Breast epithelium (tissue), 4 donors: ENCODE measurements around the gene C11orf24. TPM values are rescaled to one million over a fixed set of nuclear protein-coding genes. Genes with fewer than 3 reads are reported as not detected.
A peak's percentile ranks its signal among the peaks of the same experiment; 100 is the strongest.

ENCODE experiments used
- DNase-seq, 2 donors: peaks; one replicate each; pipeline ENCODE4 v3.0.0-alpha.2; 2019; ENCODE audit warnings: low spot score in 2 of 2
- H3K27ac ChIP-seq, 2 donors: fragments of 200-600 bp; sonication (generic) in 1 of 2; one replicate each; pipeline ENCODE4 v1.5.1; 2016 to 2019; ENCODE audit warnings: mild to moderate bottlenecking in 1 of 2
- H3K27me3 ChIP-seq, 2 donors: fragments of 200-600 bp; sonication (generic) in 1 of 2; one replicate each; pipeline versions ENCODE4 v1.5.1 to v1.6.0; 2017 to 2019; ENCODE audit warnings: control low read depth in 1 of 2, mild to moderate bottlenecking in 1 of 2
- H3K36me3 ChIP-seq: fragments of 200-600 bp; one replicate; pipeline ENCODE4 v1.5.1; 2019
- H3K4me1 ChIP-seq, 2 donors: fragments of 200-600 bp; sonication (generic); one replicate each; pipeline ENCODE4 v1.5.1; 2016 to 2019; ENCODE audit warnings: control low read depth in 1 of 2
- H3K4me3 ChIP-seq, 3 donors: fragments of 200-600 bp; sonication (generic); 1 replicate in 2 of 3; 2 replicates in 1 of 3; pipeline ENCODE4 v1.5.1; 2016 to 2019; ENCODE audit warnings: mild to moderate bottlenecking in 3 of 3, moderate library complexity in 2 of 3
- H3K9me3 ChIP-seq, 2 donors: fragments of 200-600 bp; sonication (generic) in 1 of 2; one replicate each; pipeline ENCODE4 v1.5.1; 2016 to 2019; ENCODE audit warnings: control low read depth in 1 of 2
- POLR2A ChIP-seq: fragments of 450-650 bp; IDR thresholded peaks from one replicate; pipeline ENCODE4 v1.6.1; 2016; ENCODE audit warnings: antibody characterized with exemption, mild to moderate bottlenecking, moderate library complexity
- POLR2AphosphoS5 ChIP-seq, 3 donors: sonication (generic); formaldehyde crosslinking; IDR thresholded peaks; one replicate each; pipeline ENCODE4 v1.6.1; 2017; ENCODE audit warnings: antibody characterized with exemption in 3 of 3
- intact Hi-C: fragments of 100-400 bp; cut with DNase I; formaldehyde crosslinking; loops from one replicate; pipeline ENCODE4 v1.15.1; 2023; ENCODE audit warnings: low total_unique reads
- total RNA-seq, 3 donors: library from RNA; depleted of rRNA; stranded (reverse); fragments of >200 nt; gene quantifications; one replicate each; pipeline ENCODE4 v1.1.0, GENCODE V29; 2016
- TF ChIP-seq, protein P1 (sequence below), 3 donors: fragments of 450-650 bp; IDR thresholded peaks; one replicate each; pipeline ENCODE4 v1.5.1; 2016 to 2017; ENCODE audit warnings: antibody characterized with exemption in 3 of 3, mild to moderate bottlenecking in 3 of 3, moderate library complexity in 3 of 3

C11orf24 gene
- total RNA-seq, 3 donors from 2014 or later: 11.4 to 22.7 (median 12.5) TPM

DNA sequence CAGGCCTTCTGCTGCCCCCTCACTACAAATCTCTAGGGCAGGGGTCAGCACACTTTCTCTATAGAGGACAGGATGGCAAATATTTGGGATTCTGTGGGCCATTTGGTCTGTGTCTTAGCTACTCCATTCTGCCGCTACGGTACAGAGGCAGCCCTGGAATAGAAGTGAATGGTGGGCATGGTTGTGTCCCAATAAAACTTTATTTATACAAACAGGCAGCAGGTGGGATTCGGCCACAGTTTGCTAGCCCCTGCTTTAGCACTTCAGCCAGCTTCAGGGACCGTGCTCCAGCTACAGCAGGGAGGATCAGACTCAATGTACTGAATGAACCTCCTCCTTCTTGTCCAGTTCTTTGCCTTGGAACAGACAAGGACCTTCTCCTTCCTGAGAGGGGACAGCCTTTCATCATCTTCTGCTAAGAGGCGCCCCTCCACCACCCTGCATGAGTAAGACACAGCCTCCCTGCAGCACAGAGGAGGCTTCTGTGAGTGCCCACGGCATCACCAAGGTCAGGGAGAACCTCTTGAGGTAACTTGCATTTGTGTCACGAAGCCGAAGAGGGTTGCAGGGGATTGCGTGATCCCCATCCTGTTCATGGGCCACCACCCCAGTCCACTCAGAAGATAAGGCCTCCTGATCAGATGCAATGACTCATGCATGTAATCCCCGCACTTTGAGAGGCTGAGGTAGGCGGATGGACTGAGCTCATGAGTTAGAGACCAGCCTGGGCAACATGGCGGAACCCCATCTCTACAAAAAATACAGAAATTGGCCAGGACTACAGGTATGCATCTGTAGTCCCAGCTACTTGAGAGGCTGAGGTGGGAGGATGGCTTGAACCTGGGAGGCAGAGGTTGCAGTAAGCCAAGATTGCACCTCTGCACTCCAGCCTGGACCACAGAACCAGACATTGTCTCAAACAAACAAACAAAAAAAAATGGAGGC, 4.6 kb downstream of the C11orf24 start:
- H3K4me1 ChIP-seq: peaks cover 4 to 7% of the 10 kb centered on the region in 2 donors
- TF ChIP-seq, protein P1, sequence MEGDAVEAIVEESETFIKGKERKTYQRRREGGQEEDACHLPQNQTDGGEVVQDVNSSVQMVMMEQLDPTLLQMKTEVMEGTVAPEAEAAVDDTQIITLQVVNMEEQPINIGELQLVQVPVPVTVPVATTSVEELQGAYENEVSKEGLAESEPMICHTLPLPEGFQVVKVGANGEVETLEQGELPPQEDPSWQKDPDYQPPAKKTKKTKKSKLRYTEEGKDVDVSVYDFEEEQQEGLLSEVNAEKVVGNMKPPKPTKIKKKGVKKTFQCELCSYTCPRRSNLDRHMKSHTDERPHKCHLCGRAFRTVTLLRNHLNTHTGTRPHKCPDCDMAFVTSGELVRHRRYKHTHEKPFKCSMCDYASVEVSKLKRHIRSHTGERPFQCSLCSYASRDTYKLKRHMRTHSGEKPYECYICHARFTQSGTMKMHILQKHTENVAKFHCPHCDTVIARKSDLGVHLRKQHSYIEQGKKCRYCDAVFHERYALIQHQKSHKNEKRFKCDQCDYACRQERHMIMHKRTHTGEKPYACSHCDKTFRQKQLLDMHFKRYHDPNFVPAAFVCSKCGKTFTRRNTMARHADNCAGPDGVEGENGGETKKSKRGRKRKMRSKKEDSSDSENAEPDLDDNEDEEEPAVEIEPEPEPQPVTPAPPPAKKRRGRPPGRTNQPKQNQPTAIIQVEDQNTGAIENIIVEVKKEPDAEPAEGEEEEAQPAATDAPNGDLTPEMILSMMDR (IDR thresholded peaks at IDR 0.05): no peak
- H3K27me3 ChIP-seq: no peaks in the 10 kb centered on the region
- no peaks in the 10 kb centered on the region for H3K9me3 ChIP-seq
- no peaks in the 10 kb centered on the region for H3K36me3 ChIP-seq
- intact Hi-C loops: no loop called here
- H3K27ac ChIP-seq: no peak overlapping the region
- DNase-seq: peak in 1 of 2 donors; percentile 25
- H3K4me3 ChIP-seq: no peak overlapping the region

DNA sequence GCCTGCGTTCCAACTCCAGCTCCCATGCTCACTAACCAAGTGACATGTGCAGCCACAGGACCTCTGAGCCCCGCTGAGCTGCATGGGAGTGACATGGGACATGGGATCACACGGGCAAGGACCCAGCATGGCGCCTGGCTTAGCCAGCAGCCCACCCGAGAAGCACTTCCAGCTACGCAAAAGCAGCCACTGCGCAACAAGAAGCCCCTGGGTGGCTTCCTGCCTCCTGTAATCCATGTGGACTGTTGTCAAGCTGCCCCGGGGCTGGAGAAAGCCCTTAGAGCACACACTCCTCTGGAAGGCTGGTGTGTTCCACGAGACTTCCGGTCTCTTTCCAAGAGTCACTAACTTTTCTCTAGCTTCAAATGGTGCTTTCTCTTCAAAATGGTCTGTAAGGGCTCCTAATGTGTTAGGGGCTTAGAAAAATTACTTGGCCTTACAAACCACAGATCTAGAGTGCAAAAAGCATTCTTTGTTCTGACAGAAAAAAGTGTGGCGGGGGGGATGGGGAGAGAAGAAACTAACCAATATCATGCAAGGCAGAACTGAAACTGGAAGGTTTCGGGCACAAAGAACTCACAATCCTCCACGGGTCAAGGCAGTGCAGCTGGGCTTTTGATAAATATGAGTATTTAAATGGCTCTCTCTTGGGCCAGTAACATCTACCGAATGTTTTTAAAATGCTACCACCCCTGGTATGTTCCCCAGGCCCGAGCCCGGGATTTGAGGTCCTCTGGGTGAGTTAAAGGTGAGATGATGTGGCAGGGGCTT, 5.5 kb downstream of the C11orf24 start:
- no peaks in the 10 kb centered on the region for H3K27me3 ChIP-seq
- H3K9me3 ChIP-seq: no peaks in the 10 kb centered on the region
- TF ChIP-seq POLR2A: no peak
- TF ChIP-seq POLR2AphosphoS5 (IDR thresholded peaks at IDR 0.05): no peak
- TF ChIP-seq, protein P1 (IDR thresholded peaks at IDR 0.05): no peak
- H3K27ac ChIP-seq: no peak overlapping the region
- no peaks in the 10 kb centered on the region for H3K36me3 ChIP-seq
- no peak overlapping the region for H3K4me3 ChIP-seq
- peak in 1 of 2 donors; percentile 14 for DNase-seq
- intact Hi-C loops: no loop called here
- H3K4me1 ChIP-seq: peaks cover 4 to 7% of the 10 kb centered on the region in 2 donors

DNA sequence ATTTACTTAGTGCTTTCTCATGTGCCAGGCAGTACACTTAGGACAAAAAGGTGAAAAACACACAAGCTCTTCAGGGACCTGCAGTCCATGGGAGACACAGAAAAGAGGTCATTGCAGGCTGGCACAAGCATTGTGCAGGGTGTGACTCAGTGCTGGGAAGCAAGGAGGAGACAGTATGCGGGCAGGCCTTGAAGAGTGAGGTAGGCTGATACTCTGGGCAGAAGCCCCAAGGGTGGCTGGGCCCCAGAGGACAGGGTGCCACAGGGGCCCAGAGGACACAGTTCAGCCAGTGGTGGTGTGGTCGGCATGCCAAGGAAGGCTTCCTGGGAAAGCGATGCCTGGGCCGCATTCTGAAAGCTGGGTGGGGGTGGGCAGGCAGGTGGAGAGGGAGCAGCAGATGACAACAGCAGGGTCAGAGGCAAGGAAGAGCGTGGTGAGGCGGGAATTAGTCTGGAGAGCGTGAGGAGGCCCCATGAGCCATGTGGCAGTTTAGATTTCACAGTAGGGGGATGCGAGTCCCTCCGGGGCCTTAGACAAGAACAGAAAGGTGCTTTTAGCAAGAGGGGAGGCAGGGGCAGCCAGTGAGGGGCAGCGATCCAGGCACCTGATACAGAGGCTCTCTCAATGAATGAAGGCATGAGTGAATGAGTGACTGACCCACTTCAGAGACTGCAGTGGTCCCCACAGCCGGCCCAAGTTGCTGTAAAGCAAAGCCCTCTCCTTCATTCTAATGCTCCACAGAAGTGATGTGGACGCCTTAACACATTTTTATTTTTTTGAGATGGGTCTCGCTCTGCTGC, 6.8 kb downstream of the C11orf24 start:
- TF ChIP-seq POLR2AphosphoS5 (IDR thresholded peaks at IDR 0.05) (no peak), POLR2A (no peak)
- TF ChIP-seq, protein P1 (IDR thresholded peaks at IDR 0.05): no peak
- Histone ChIP-seq H3K4me3 (no peak overlapping the region), H3K4me1 (peaks cover 0 to 5% of the 10 kb centered on the region in 2 donors), H3K36me3 (no peaks in the 10 kb centered on the region), H3K27ac (no peak overlapping the region), H3K27me3 (no peaks in the 10 kb centered on the region), H3K9me3 (no peaks in the 10 kb centered on the region)
- intact Hi-C loops: no loop called here
- DNase-seq: no peak

DNA sequence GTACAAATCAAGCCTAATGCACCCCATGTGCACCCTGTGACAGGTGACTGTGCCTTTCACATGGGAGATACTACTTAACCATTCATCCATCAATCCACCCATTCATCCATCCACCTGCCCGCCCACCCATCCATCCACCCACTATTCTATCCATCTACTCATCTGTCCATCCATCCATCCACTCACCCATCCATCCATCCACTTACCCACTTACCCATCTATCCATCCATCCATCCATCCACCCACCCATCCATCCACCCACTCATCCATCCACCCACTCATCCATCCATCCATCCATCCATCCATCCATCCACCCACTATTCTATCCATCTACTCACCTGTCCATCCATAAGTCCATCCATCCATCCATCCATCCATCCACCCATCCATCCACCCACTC, 7.5 kb downstream of the C11orf24 start:
- TF ChIP-seq POLR2A: no peak
- TF ChIP-seq POLR2AphosphoS5 (IDR thresholded peaks at IDR 0.05): no peak
- TF ChIP-seq, protein P1 (IDR thresholded peaks at IDR 0.05): no peak
- DNase-seq: no peak
- Histone ChIP-seq H3K4me1 (no peaks in the 10 kb centered on the region), H3K4me3 (no peak overlapping the region), H3K36me3 (no peaks in the 10 kb centered on the region), H3K9me3 (no peaks in the 10 kb centered on the region), H3K27ac (peak overlapping the region in 1 of 2 donors; percentile 12), H3K27me3 (no peaks in the 10 kb centered on the region)
- intact Hi-C loops: no loop called here
